Iris pigment epithelial cell (primary cell): ENCODE measurements around the gene PELO.

ENCODE experiments used
- DNase-seq: peaks from one replicate; pipeline ENCODE4 v3.0.0-alpha.2; 2011; ENCODE audit warnings: low read depth

PELO gene

GRCh38 chr5:52829664-52830063 lies 41.9 kb downstream of the PELO start:
- no peak for DNase-seq

- no peak for DNase-seq
Observed at GRCh38 chr5:52830650-52831049, 42.9 kb downstream of the PELO start.

- peak; percentile 74 for DNase-seq
Observed at GRCh38 chr5:52831786-52832511, 44.2 kb downstream of the PELO start.

- DNase-seq: no peak
Observed at GRCh38 chr5:52834320-52834719, 46.6 kb downstream of the PELO start.

- DNase-seq: peak; percentile 88
Observed at GRCh38 chr5:52837068-52837467, 49.4 kb downstream of the PELO start.
